Trophoblast cell (in vitro differentiated cells and primary cell): ENCODE measurements around the gene ZC3H8.
A peak's percentile ranks its signal among the peaks of the same experiment; 100 is the strongest.
"Not testable (repeated sequence)": the region's sequence is repeated elsewhere in the genome, so short reads cannot be mapped to it uniquely, and the experiment has no call there.

Experiments used
- DNase-seq, 2 donors: peaks; one replicate each; pipeline ENCODE4 v3.0.0-alpha.2; 2016
- H2AFZ ChIP-seq: 2 replicates; pipeline ENCODE4 v1.6.1; 2013; ENCODE audit warnings: low read length, moderate library complexity, mild to moderate bottlenecking; ENCODE audit not compliant: insufficient read depth, poor library complexity
- H2AK5ac ChIP-seq: 2 replicates; pipeline ENCODE4 v1.6.1; 2013; ENCODE audit warnings: mild to moderate bottlenecking, low read length
- H2BK120ac ChIP-seq: 2 replicates; pipeline ENCODE4 v1.6.1; 2013; ENCODE audit warnings: low read length, mild to moderate bottlenecking, moderate library complexity; ENCODE audit not compliant: insufficient read depth, poor library complexity
- H2BK12ac ChIP-seq: 2 replicates; pipeline ENCODE4 v1.6.1; 2013; ENCODE audit warnings: mild to moderate bottlenecking, low read length, moderate library complexity
- H2BK5ac ChIP-seq: 2 replicates; pipeline ENCODE4 v1.6.1; 2013; ENCODE audit warnings: low read length, low read depth, moderate library complexity, mild to moderate bottlenecking; ENCODE audit not compliant: poor library complexity
- H3K14ac ChIP-seq: 2 replicates; pipeline ENCODE4 v1.6.1; 2013; ENCODE audit warnings: mild to moderate bottlenecking, low read length
- H3K18ac ChIP-seq: 2 replicates; pipeline ENCODE4 v1.6.1; 2013; ENCODE audit warnings: mild to moderate bottlenecking, low read length
- H3K23ac ChIP-seq: 2 replicates; pipeline ENCODE4 v1.6.1; 2013; ENCODE audit warnings: low read length
- H3K27ac ChIP-seq: 2 replicates; pipeline ENCODE4 v1.5.1; 2013; ENCODE audit warnings: low read depth, mild to moderate bottlenecking, inconsistent platforms, low read length, moderate library complexity
- H3K27me3 ChIP-seq: 2 replicates; pipeline ENCODE4 v1.6.1; 2013; ENCODE audit warnings: inconsistent platforms, mild to moderate bottlenecking, low read length, moderate library complexity; ENCODE audit not compliant: insufficient read depth
- H3K36me3 ChIP-seq, 2 experiments: 1 replicate in 1 of 2; 2 replicates in 1 of 2; pipeline ENCODE4 v1.6.1; 2013; ENCODE audit warnings: low read length in 2 of 2, mild to moderate bottlenecking in 2 of 2, moderate library complexity in 1 of 2; ENCODE audit not compliant: insufficient read depth in 2 of 2, control insufficient read depth in 1 of 2
- H3K4ac ChIP-seq: 2 replicates; pipeline ENCODE4 v1.6.1; 2013; ENCODE audit warnings: low read depth, mild to moderate bottlenecking, low read length, moderate library complexity
- H3K4me1 ChIP-seq, 2 experiments: 1 replicate in 1 of 2; 2 replicates in 1 of 2; pipeline ENCODE4 v1.6.1; 2013; ENCODE audit warnings: low read length in 2 of 2, mild to moderate bottlenecking in 2 of 2, moderate library complexity in 1 of 2; ENCODE audit not compliant: insufficient read depth in 2 of 2, control insufficient read depth in 1 of 2
- H3K4me2 ChIP-seq: 2 replicates; pipeline ENCODE4 v1.6.1; 2013; ENCODE audit warnings: inconsistent platforms, mild to moderate bottlenecking, low read length, moderate library complexity
- H3K4me3 ChIP-seq: 2 replicates; pipeline ENCODE4 v1.5.1; 2013; ENCODE audit warnings: mild to moderate bottlenecking, low read depth, low read length, inconsistent platforms
- H3K79me1 ChIP-seq: one replicate; pipeline ENCODE4 v1.6.1; 2013; ENCODE audit warnings: low read length
- H3K79me2 ChIP-seq: 2 replicates; pipeline ENCODE4 v1.6.1; 2013; ENCODE audit warnings: low read length, mild to moderate bottlenecking; ENCODE audit not compliant: control insufficient read depth, insufficient read depth, poor library complexity
- H3K9ac ChIP-seq: 2 replicates; pipeline ENCODE4 v1.6.1; 2013; ENCODE audit warnings: mild to moderate bottlenecking, low read length
- H3K9me3 ChIP-seq: 2 replicates; pipeline ENCODE4 v1.6.1; 2013; ENCODE audit warnings: low read depth, mild to moderate bottlenecking, control low read depth, inconsistent platforms, low read length; ENCODE audit not compliant: insufficient read depth
- H4K12ac ChIP-seq: 2 replicates; pipeline ENCODE4 v1.6.1; 2013; ENCODE audit warnings: low read depth, mild to moderate bottlenecking, low read length, moderate library complexity
- H4K8ac ChIP-seq: 2 replicates; pipeline ENCODE4 v1.6.1; 2013; ENCODE audit warnings: low read depth, mild to moderate bottlenecking, low read length, moderate library complexity
- H4K91ac ChIP-seq: one replicate; pipeline ENCODE4 v1.6.1; 2013; ENCODE audit warnings: low read depth, mild to moderate bottlenecking, low read length, moderate library complexity
- WGBS: extraction: QIAGEN DNeasy Blood & Tissue Kit; methylation state at CpG from one replicate; pipeline ENCODE4 v1.1.7; 2013; ENCODE audit warnings: missing lambda C conversion rate; ENCODE audit not compliant: insufficient read length, insufficient coverage; ENCODE audit errors: extremely low coverage; 5-methylcytosine and 5-hydroxymethylcytosine counted together

Gene ZC3H8

DNA sequence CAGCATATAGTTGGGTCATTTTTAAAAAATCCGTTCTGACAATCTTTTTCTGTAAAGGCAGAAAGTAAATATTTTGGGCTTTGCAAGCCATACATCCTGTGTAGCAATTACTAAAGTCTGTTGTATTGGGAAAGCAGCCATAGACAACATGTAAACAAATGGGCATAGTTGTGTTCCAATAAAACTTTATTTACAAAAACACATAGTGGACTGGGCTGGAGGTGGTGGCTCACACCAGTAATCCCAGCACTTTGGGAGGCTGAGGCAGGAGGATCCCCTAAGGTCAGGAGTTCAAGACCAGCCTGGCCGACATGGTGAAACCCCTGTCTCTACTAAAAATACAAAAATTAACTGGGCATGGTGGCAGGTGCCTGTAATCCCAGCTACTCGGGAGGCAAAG lies 46.9 kb downstream of the ZC3H8 start:
- H3K14ac ChIP-seq, H3K79me1 ChIP-seq, H3K9ac ChIP-seq, H4K91ac ChIP-seq, DNase-seq, H3K4me3 ChIP-seq, H3K18ac ChIP-seq, H2BK12ac ChIP-seq, H3K4me1 ChIP-seq, H3K4ac ChIP-seq, H3K36me3 ChIP-seq, H4K12ac ChIP-seq, H2BK120ac ChIP-seq, H3K9me3 ChIP-seq, H2AK5ac ChIP-seq, H3K27ac ChIP-seq, H4K8ac ChIP-seq, H2BK5ac ChIP-seq, H2AFZ ChIP-seq, H3K27me3 ChIP-seq, H3K23ac ChIP-seq, H3K4me2 ChIP-seq, H3K79me2 ChIP-seq: not testable (repeated sequence)
- WGBS = no CpG with 5 or more reads among the region's 3 CpGs

- H4K8ac ChIP-seq = no peak overlapping the region
- H3K4me1 ChIP-seq = no peaks in the 10 kb centered on the region
- H4K12ac ChIP-seq = no peak overlapping the region
- no peak overlapping the region for H2BK5ac ChIP-seq
- H3K23ac ChIP-seq = no peak overlapping the region
- H3K4me3 ChIP-seq = no peak overlapping the region
- no peaks in the 10 kb centered on the region for H3K79me2 ChIP-seq
- DNase-seq = peak in 1 of 2 donors; percentile 6
- no peaks in the 10 kb centered on the region for H3K36me3 ChIP-seq
- no peak overlapping the region for H3K14ac ChIP-seq
- no peak overlapping the region for H3K4ac ChIP-seq
- no peak overlapping the region for H4K91ac ChIP-seq
- H2BK120ac ChIP-seq = no peak overlapping the region
- H3K27ac ChIP-seq = no peak overlapping the region
- no peak overlapping the region for H3K4me2 ChIP-seq
- no peak overlapping the region for H3K9ac ChIP-seq
- H3K9me3 ChIP-seq = peaks cover 2% of the 10 kb centered on the region
- no peaks in the 10 kb centered on the region for H3K27me3 ChIP-seq
- no CpG with 5 or more reads among the region's 2 CpGs for WGBS
- no peak overlapping the region for H2AK5ac ChIP-seq
- no peak overlapping the region for H2BK12ac ChIP-seq
- no peak overlapping the region for H3K18ac ChIP-seq
- H2AFZ ChIP-seq = no peak overlapping the region
- H3K79me1 ChIP-seq = no peaks in the 10 kb centered on the region
Observed at GRCh38 chr2:112204411-112204810, 50.4 kb downstream of the ZC3H8 start.

DNA sequence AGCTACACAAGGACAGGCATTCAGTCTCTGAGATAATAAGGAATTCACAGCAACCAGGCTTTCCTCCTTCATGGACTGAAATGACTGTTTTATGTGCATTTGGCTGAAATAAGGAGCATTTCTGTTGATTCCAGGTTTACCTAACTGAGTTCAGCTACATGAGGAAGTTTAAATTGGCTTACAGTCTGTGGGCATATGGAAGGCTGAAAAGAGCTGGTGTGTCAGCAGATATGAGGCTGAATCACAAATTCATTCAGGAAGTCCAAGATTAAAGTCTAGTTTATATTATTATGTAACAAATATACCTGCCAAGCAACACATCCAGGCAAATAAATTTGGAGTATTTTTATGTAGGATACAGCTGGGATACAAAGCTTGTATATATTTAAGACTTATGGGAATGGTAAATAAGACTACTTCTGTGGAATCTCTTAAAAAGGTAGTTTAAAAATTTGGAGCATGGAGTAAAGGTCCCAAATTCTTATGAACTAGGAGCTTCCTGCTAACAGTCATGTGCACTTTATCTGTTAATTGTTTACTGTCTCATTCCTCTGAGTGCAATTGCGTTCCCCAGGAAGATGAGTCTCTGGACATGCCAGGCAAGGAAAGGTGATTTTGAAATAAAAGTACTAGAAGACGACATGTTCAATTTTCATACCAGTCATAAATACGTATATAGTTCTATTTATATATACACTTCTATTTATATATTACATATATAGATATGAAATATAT lies 53.0 kb downstream of the ZC3H8 start:
- Histone ChIP-seq H2BK12ac (no peak overlapping the region), H3K4me3 (no peak overlapping the region), H3K36me3 (no peaks in the 10 kb centered on the region), H3K79me1 (no peaks in the 10 kb centered on the region), H4K12ac (no peak overlapping the region), H3K27ac (no peak overlapping the region), H2BK120ac (no peak overlapping the region), H3K18ac (no peak overlapping the region), H3K23ac (no peak overlapping the region), H2AK5ac (no peak overlapping the region), H3K4me2 (no peak overlapping the region), H4K91ac (no peak overlapping the region), H2AFZ (no peak overlapping the region), H3K9ac (no peak overlapping the region), H3K9me3 (peaks cover 2% of the 10 kb centered on the region), H3K14ac (no peak overlapping the region), H2BK5ac (no peak overlapping the region), H3K79me2 (no peaks in the 10 kb centered on the region), H3K27me3 (no peaks in the 10 kb centered on the region), H4K8ac (no peak overlapping the region), H3K4ac (no peak overlapping the region), H3K4me1 (no peaks in the 10 kb centered on the region)
- WGBS = no CpG with 5 or more reads among the region's 3 CpGs
- DNase-seq = no peak

GRCh38 chr2:112199188-112199587 lies 55.7 kb downstream of the ZC3H8 start:
- Histone ChIP-seq H3K79me2 (no peaks in the 10 kb centered on the region), H2BK5ac (no peak overlapping the region), H4K91ac (no peak overlapping the region), H3K79me1 (no peaks in the 10 kb centered on the region), H3K4me3 (no peak overlapping the region), H3K4ac (no peak overlapping the region), H3K36me3 (no peaks in the 10 kb centered on the region), H3K23ac (no peak overlapping the region), H3K27ac (no peak overlapping the region), H3K18ac (no peak overlapping the region), H2BK120ac (no peak overlapping the region), H4K12ac (no peak overlapping the region), H3K27me3 (no peaks in the 10 kb centered on the region), H3K4me2 (no peak overlapping the region), H3K4me1 (no peaks in the 10 kb centered on the region), H3K9ac (no peak overlapping the region), H3K9me3 (peaks cover 2% of the 10 kb centered on the region), H2AK5ac (no peak overlapping the region), H2AFZ (no peak overlapping the region), H2BK12ac (no peak overlapping the region), H3K14ac (no peak overlapping the region), H4K8ac (no peak overlapping the region)
- no peak for DNase-seq
- no CpG with 5 or more reads among the region's 3 CpGs for WGBS
